HG03520 (cell line): Measurements from ENCODE around the gene AKR7A2.

ENCODE experiments used
- ATAC-seq: cut with Tn5 transposase; IDR thresholded peaks from one replicate; pipeline ENCODE4 v1.9.1; 2021; ENCODE audit warnings: mild to moderate bottlenecking, moderate library complexity; ENCODE audit not compliant: unreplicated experiment

The AKR7A2 gene

GRCh38 chr1:19326748-19327065, 14.8 kb upstream of the AKR7A2 start:
- ATAC-seq = no peak

GRCh38 chr1:19325958-19326747, 14.2 kb upstream of the AKR7A2 start:
- no peak for ATAC-seq

- ATAC-seq = no peak
Measured at GRCh38 chr1:19325368-19325957, 13.5 kb upstream of the AKR7A2 start.

GRCh38 chr1:19324665-19324990, 12.7 kb upstream of the AKR7A2 start:
- ATAC-seq = no peak

GRCh38 chr1:19323987-19324664, 12.2 kb upstream of the AKR7A2 start:
- ATAC-seq = no peak

- ATAC-seq = no peak
Measured at GRCh38 chr1:19322481-19322880, 10.5 kb upstream of the AKR7A2 start.

- ATAC-seq = no peak
Measured at GRCh38 chr1:19321071-19321470, 9.1 kb upstream of the AKR7A2 start.

- ATAC-seq = no peak
Measured at GRCh38 chr1:19319196-19319595, 7.3 kb upstream of the AKR7A2 start.

- no peak for ATAC-seq
Measured at GRCh38 chr1:19317126-19317910, 5.4 kb upstream of the AKR7A2 start.

GRCh38 chr1:19315378-19316198, 3.6 kb upstream of the AKR7A2 start:
- no peak for ATAC-seq

GRCh38 chr1:19313961-19314882, 2.3 kb upstream of the AKR7A2 start:
- no peak for ATAC-seq

- ATAC-seq = no peak
Measured at GRCh38 chr1:19313636-19313959, 1.7 kb upstream of the AKR7A2 start.

- ATAC-seq = peak; percentile 9
Measured at GRCh38 chr1:19312782-19313635, 1.1 kb upstream of the AKR7A2 start.

- no peak for ATAC-seq
Measured at GRCh38 chr1:19311503-19311930, 427 bp downstream of the AKR7A2 start.

GRCh38 chr1:19310720-19311502, 1.0 kb downstream of the AKR7A2 start:
- no peak for ATAC-seq

GRCh38 chr1:19310061-19310460, 1.9 kb downstream of the AKR7A2 start:
- ATAC-seq = no peak

- ATAC-seq = no peak
Measured at GRCh38 chr1:19309123-19309813, 2.7 kb downstream of the AKR7A2 start.
